IPS-15b (cell line): ENCODE results near the gene PHKB.

ENCODE experiments used
- H3K27me3 ChIP-seq: one replicate; pipeline ENCODE4 v1.6.1; 2013; ENCODE audit warnings: low read length; ENCODE audit not compliant: control insufficient read depth, insufficient read depth
- H3K36me3 ChIP-seq: one replicate; pipeline ENCODE4 v1.6.1; 2013; ENCODE audit warnings: low read length; ENCODE audit not compliant: control insufficient read depth, insufficient read depth
- H3K4me1 ChIP-seq: one replicate; pipeline ENCODE4 v1.6.1; 2013; ENCODE audit warnings: mild to moderate bottlenecking, low read length; ENCODE audit not compliant: control insufficient read depth, insufficient read depth
- H3K4me3 ChIP-seq: one replicate; pipeline ENCODE4 v1.5.1; 2013; ENCODE audit warnings: low read depth, low read length
- H3K9ac ChIP-seq: one replicate; pipeline ENCODE4 v1.6.1; 2013; ENCODE audit warnings: low read depth, mild to moderate bottlenecking, low read length
- H3K9me3 ChIP-seq: one replicate; pipeline ENCODE4 v1.6.1; 2013; ENCODE audit warnings: mild to moderate bottlenecking, low read length; ENCODE audit not compliant: control insufficient read depth, insufficient read depth

The PHKB gene

GRCh38 chr16:47712276-47713224 is 251.4 kb downstream of the PHKB start:
- Histone ChIP-seq H3K36me3 (no peaks in the 10 kb centered on the region), H3K9ac (no peak overlapping the region), H3K27me3 (no peaks in the 10 kb centered on the region), H3K4me3 (no peak overlapping the region), H3K9me3 (no peaks in the 10 kb centered on the region), H3K4me1 (no peaks in the 10 kb centered on the region)

- H3K4me1 ChIP-seq = no peaks in the 10 kb centered on the region
- H3K4me3 ChIP-seq = no peak overlapping the region
- H3K36me3 ChIP-seq = no peaks in the 10 kb centered on the region
- no peak overlapping the region for H3K9ac ChIP-seq
- H3K27me3 ChIP-seq = no peaks in the 10 kb centered on the region
- H3K9me3 ChIP-seq = no peaks in the 10 kb centered on the region
Observed at GRCh38 chr16:47713225-47713595, 252.1 kb downstream of the PHKB start.

- no peaks in the 10 kb centered on the region for H3K4me1 ChIP-seq
- no peak overlapping the region for H3K4me3 ChIP-seq
- H3K36me3 ChIP-seq = no peaks in the 10 kb centered on the region
- no peaks in the 10 kb centered on the region for H3K9me3 ChIP-seq
- H3K27me3 ChIP-seq = no peaks in the 10 kb centered on the region
- no peak overlapping the region for H3K9ac ChIP-seq
Observed at GRCh38 chr16:47715442-47716083, 254.4 kb downstream of the PHKB start.

- no peak overlapping the region for H3K9ac ChIP-seq
- no peaks in the 10 kb centered on the region for H3K9me3 ChIP-seq
- no peaks in the 10 kb centered on the region for H3K4me1 ChIP-seq
- H3K27me3 ChIP-seq = no peaks in the 10 kb centered on the region
- no peaks in the 10 kb centered on the region for H3K36me3 ChIP-seq
- no peak overlapping the region for H3K4me3 ChIP-seq
Observed at GRCh38 chr16:47716571-47716970, 255.4 kb downstream of the PHKB start.

GRCh38 chr16:47719713-47720112 is 258.6 kb downstream of the PHKB start:
- H3K36me3 ChIP-seq = no peaks in the 10 kb centered on the region
- H3K4me3 ChIP-seq = no peak overlapping the region
- H3K27me3 ChIP-seq = no peaks in the 10 kb centered on the region
- H3K9ac ChIP-seq = no peak overlapping the region
- no peaks in the 10 kb centered on the region for H3K9me3 ChIP-seq
- H3K4me1 ChIP-seq = no peaks in the 10 kb centered on the region

GRCh38 chr16:47721006-47721637 is 260.0 kb downstream of the PHKB start:
- no peaks in the 10 kb centered on the region for H3K4me1 ChIP-seq
- H3K9me3 ChIP-seq = no peaks in the 10 kb centered on the region
- H3K9ac ChIP-seq = no peak overlapping the region
- no peak overlapping the region for H3K4me3 ChIP-seq
- no peaks in the 10 kb centered on the region for H3K27me3 ChIP-seq
- no peaks in the 10 kb centered on the region for H3K36me3 ChIP-seq

- Histone ChIP-seq H3K4me3 (no peak overlapping the region), H3K27me3 (no peaks in the 10 kb centered on the region), H3K9ac (no peak overlapping the region), H3K36me3 (no peaks in the 10 kb centered on the region), H3K9me3 (no peaks in the 10 kb centered on the region), H3K4me1 (no peaks in the 10 kb centered on the region)
Observed at GRCh38 chr16:47722046-47722445, 260.9 kb downstream of the PHKB start.

GRCh38 chr16:47724115-47724785 is 263.1 kb downstream of the PHKB start:
- Histone ChIP-seq H3K27me3 (no peaks in the 10 kb centered on the region), H3K9me3 (no peaks in the 10 kb centered on the region), H3K4me1 (no peaks in the 10 kb centered on the region), H3K4me3 (no peak overlapping the region), H3K9ac (no peak overlapping the region), H3K36me3 (no peaks in the 10 kb centered on the region)

GRCh38 chr16:47725188-47725695 is 264.1 kb downstream of the PHKB start:
- Histone ChIP-seq H3K4me1 (no peaks in the 10 kb centered on the region), H3K9ac (no peak overlapping the region), H3K9me3 (no peaks in the 10 kb centered on the region), H3K27me3 (no peaks in the 10 kb centered on the region), H3K36me3 (no peaks in the 10 kb centered on the region), H3K4me3 (no peak overlapping the region)

GRCh38 chr16:47726031-47726675 is 265.0 kb downstream of the PHKB start:
- Histone ChIP-seq H3K27me3 (no peaks in the 10 kb centered on the region), H3K4me3 (no peak overlapping the region), H3K9ac (no peak overlapping the region), H3K4me1 (no peaks in the 10 kb centered on the region), H3K36me3 (no peaks in the 10 kb centered on the region), H3K9me3 (no peaks in the 10 kb centered on the region)

- Histone ChIP-seq H3K4me3 (no peak overlapping the region), H3K36me3 (no peaks in the 10 kb centered on the region), H3K9ac (no peak overlapping the region), H3K4me1 (no peaks in the 10 kb centered on the region), H3K27me3 (no peaks in the 10 kb centered on the region), H3K9me3 (no peaks in the 10 kb centered on the region)
Observed at GRCh38 chr16:47727131-47727530, 266.0 kb downstream of the PHKB start.
